Epithelial cell of prostate (primary cell): ENCODE data around the gene FBL.
"Not testable (repeated sequence)": the region's sequence is repeated elsewhere in the genome, so short reads cannot be mapped to it uniquely, and the experiment has no call there.

Source experiments
- DNase-seq: peaks from one replicate; pipeline ENCODE4 v3.0.0-alpha.2; 2011; ENCODE audit warnings: low read depth, low spot score
- H3K27ac ChIP-seq: fragments of 450-650 bp; 2 replicates; pipeline ENCODE4 v1.5.1; 2017; ENCODE audit warnings: mild to moderate bottlenecking

FBL gene

DNA sequence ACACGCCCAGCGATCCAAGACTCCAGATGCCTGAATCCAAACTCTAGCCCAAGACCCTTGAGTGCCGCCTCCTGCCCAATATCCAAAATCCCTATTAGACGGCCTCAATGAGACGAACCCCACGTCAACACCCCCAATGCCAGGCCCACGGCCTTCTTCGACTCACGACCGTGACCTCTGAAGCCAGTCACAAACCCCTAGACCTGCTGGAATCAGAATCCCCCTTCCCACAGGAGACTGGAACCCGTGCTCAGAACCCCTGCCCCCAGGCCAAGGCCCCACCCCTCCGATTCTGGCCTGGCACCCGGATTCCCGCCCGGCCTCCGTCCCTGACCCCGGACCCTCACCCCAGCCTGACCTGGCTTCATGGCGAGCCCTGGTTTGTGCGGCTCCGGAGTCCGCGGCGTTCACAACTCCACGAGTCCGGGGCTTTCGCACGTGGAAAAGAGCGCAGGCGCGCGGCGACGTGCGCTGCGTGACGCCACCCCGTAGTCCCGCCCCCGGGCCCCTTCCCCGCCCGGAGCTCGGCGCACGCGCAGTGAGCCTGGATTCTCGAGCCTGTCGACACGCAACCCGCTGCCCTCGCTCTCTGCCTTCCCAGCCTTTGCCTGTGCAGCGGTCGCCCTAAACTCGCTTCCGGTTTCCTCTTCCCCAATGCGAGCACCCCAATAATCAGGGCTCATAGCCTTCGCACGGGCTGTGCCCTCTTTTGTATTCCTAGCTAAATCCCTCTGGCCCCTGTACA lies at the start of gene FBL:
TSS of gene FBL (minus strand) at position 447 of the 745 bp plus-strand sequence. CDS start at position 368, 79 bp downstream.
- peak; percentile 40 for DNase-seq
- H3K27ac ChIP-seq, result peak within 1 kb of the TSS; percentile 58

DNA sequence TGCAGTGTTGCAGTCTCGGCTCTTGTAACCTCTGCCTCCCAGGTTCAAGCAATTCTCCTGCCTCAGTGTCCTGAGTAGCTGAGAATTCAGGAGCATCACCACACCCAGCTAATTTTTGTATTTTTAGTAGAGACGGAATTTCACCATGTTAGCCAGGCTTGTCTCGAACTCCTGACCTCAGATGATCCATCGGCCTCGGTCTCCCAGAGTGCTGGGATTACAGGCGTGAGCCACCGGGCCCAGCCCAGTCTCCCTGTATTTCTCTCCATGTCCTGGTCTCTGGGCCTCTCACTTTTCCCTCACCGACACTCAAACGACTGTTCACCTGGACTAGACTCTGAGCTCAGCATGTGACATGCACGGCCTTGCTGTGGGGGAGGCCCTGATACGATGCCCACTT lies 48.9 kb upstream of the FBL start:
- not testable (repeated sequence) for DNase-seq, H3K27ac ChIP-seq

- not testable (repeated sequence) for H3K27ac ChIP-seq, DNase-seq
Measured at GRCh38 chr19:39894236-39894606, 48.0 kb upstream of the FBL start.

GRCh38 chr19:39893366-39894235 lies 47.4 kb upstream of the FBL start:
- H3K27ac ChIP-seq, result not testable (repeated sequence)

DNA sequence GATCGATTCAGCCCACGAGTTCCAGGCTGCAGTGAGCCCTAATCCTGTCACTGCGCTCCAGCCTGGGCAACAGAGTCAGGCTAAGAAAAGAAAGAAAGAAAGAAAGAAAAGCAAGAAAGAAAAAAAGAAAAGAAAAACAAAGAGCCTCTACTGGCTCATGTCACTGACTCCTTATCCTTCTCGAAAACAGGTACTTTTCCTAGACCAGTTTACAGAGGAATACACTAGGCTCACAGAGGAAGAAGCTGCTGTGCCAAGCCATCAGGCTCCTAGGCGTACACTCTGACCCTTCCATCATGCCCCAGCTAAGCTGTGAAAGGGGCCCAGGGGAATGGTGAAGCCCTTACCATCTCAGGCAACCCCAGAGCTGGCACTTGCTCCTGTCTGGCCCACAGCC lies 46.3 kb upstream of the FBL start:
- H3K27ac ChIP-seq, DNase-seq: not testable (repeated sequence)

More at GRCh38 chr19:39893366-39894235, 47.4 kb upstream of the FBL start:
- DNase-seq, result not testable (repeated sequence)

- DNase-seq, H3K27ac ChIP-seq: not testable (repeated sequence)
Measured at GRCh38 chr19:39891660-39892505, 45.7 kb upstream of the FBL start.

- DNase-seq, result no peak
- no peak overlapping the region for H3K27ac ChIP-seq
Measured at GRCh38 chr19:39890755-39891551, 44.8 kb upstream of the FBL start.

- H3K27ac ChIP-seq, DNase-seq: not testable (repeated sequence)
Measured at GRCh38 chr19:39889872-39890754, 43.9 kb upstream of the FBL start.

GRCh38 chr19:39887456-39887951 lies 41.3 kb upstream of the FBL start:
- not testable (repeated sequence) for H3K27ac ChIP-seq, DNase-seq

DNA sequence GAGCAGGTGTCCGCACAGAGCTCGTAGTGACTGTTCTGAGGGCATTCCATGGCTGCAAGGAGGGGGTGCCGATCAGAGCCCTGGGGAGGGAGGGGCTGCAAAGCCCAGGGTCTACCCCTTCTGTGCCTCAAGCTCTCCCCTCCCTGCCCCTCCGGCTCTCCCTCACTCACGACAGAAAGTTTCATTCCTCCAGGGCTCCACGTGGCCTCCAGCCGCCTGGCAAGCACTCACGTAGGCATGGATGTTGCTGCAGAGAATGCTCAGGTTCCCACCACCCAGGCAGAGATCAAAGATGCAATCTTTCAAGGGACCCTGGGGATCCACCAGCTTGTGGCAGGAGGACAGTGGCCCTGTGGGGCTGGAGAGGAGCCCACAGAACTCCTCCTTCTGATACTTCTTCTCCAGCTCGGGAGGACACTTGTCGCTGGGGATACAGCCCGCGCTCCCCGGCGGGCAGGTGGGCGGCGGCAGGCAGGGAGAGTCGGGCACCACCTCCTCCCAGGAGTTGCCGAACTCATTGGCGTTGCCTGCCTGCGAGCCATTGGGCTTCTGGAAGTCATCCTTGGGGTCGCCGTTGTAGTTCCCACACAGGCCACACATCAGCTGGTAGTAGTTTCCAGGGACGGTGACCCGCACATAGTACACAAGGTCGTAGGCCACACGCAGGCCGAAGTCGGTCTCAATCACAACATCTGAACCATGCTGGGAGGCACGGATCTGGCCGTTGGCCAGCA lies 39.8 kb upstream of the FBL start:
- H3K27ac ChIP-seq, DNase-seq: not testable (repeated sequence)

DNA sequence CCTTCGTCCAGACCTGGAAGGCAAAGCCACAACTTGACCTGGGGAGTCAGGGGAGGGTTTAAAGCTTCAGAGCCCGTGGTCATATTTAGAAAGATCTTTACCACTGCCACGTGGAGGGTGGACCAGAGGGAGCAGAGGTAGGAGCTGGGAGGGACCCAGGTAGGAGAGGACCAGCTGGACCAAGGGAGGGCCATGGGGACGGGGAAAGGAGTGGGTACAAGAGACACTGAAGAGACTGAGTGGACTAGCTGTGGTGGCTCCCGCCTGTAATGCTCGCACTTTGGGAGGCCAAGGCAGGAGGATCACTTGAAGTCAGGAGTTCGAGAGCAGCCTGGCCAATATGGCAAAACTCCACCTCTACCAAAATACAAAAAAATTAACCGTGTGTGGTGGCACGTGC lies 38.5 kb upstream of the FBL start:
- H3K27ac ChIP-seq, DNase-seq: not testable (repeated sequence)

DNA sequence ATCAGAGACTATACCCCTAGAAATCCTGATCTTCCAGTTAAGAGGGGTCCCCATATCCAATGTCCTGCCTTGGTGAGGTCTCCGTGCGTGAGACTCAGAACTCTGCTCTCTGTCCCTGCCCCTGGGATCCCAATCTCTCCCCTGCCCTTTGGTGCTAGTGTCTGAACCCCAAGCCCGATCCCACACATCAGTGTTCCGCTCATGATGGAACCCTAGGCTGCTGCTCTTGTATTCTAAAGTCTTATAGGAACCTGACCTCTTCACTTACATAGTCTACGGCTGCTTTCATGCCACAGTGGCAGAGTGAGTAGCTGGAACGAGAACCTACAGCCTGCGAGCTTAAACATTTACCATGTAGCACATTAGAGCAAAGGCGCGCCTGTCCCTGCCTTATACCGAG lies 36.5 kb upstream of the FBL start:
- not testable (repeated sequence) for H3K27ac ChIP-seq, DNase-seq

DNA sequence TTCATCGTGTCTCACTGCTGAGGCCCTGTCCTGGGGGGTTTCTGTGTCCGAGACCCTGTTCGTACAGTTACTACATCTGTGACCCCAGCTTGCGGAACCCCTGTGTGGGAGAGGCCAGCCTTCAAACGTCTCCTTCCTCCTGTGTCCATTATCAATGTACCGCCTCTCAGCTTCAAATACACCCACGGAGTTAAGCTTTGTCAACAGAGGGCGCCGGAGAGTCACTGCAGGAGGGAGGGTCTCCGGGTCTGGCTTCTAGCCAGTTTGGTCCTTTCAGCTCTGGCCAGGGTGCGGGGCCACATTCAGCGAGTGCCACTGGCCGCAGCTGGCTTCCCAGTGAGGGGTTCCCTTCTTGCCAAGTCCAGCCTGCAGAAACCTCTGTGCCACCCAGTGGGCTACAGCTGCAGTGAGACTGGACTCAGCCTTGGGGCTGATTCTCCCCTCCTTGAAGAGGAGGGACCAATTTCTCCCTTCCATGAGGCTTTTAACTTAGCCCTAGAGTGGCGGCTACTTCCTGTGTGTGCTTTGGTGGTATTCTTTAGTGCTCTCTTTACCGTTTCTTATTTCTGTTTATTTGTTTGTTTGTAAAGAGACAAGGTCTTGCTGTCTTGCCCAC lies 35.4 kb upstream of the FBL start:
- not testable (repeated sequence) for H3K27ac ChIP-seq, DNase-seq

DNA sequence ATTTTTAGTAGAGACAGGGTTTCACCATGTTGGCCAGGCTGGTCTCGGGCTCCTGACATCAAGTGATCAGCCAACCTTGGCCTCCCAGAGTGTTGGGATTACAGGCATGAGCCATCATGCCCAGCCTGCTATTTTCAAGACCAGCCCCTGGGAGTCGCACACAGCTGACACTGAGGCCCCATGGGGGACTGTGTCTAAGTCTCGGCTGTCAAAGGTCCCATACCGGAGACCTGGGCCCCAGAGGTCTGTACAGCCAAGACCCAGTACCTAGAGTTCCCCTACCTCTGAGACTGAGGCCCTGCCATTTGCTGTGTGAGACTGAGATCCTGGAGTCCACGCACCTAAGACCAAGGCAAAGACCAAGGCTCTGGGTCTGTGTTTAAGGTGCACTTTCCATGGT lies 34.1 kb upstream of the FBL start:
- H3K27ac ChIP-seq, DNase-seq: not testable (repeated sequence)

DNA sequence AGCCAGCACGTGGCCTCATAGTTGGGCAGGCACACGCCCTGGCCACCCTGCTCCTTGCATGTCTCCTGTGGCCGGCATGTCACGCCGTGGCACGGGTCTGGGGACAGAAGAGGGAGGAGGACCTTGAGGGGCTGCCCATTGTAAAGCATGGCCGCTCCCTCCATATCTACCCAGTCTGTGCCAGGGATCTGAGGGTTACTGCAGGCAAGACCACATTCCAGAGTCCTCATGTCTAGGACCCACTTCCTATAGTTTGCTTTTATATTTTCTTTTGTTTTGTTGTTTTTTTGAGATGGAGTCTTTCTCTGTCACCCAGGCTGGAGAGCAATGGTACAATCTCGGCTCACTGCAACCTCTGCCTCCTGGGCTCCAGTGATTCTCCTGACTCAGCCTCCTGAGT lies 33.6 kb upstream of the FBL start:
- not testable (repeated sequence) for DNase-seq, H3K27ac ChIP-seq

- not testable (repeated sequence) for DNase-seq, H3K27ac ChIP-seq
Measured at GRCh38 chr19:39878866-39879265, 32.7 kb upstream of the FBL start.

GRCh38 chr19:39878398-39878797 lies 32.2 kb upstream of the FBL start:
- no peak overlapping the region for H3K27ac ChIP-seq
- DNase-seq, result no peak
